ENCODE data around the gene PDZD2. TPM values are rescaled to one million over a fixed set of nuclear protein-coding genes. Genes with fewer than 3 reads are reported as not detected.

PDZD2 gene
- total and polyA plus RNA-seq, 8 donors = under 0.01 to 61.3 (median 5.8) TPM

- TF ChIP-seq CTCF (IDR thresholded peaks at IDR 0.05) (no peak), POLR2AphosphoS5 (IDR thresholded peaks at IDR 0.05) (no peak), EP300 (IDR thresholded peaks at IDR 0.05) (no peak), POLR2A (IDR thresholded peaks at IDR 0.05) (no peak)
- intact Hi-C loops (cut with DNase I; ENCODE audit: low total_unique reads) = no loop called here
- no peaks in the 10 kb centered on the region for H3K36me3 ChIP-seq
- no peak overlapping the region for H3K27ac ChIP-seq
- no peak for DNase-seq
- no peak overlapping the region for H3K4me3 ChIP-seq
- H3K4me1 ChIP-seq = no peaks in the 10 kb centered on the region
- WGBS, 5 donors = 62 to 73% (median 68%) methylated on average over 2 of the region's 2 CpGs
- H3K27me3 ChIP-seq = no peaks in the 10 kb centered on the region
- H3K9me3 ChIP-seq = no peaks in the 10 kb centered on the region
These were observed 34.7 kb upstream of the PDZD2 start for GRCh38 chr5:31604240-31604639.

- DNase-seq = no peak
- Histone ChIP-seq H3K9me3 (no peaks in the 10 kb centered on the region), H3K36me3 (no peaks in the 10 kb centered on the region), H3K4me1 (no peaks in the 10 kb centered on the region), H3K4me3 (no peak overlapping the region), H3K27me3 (no peaks in the 10 kb centered on the region), H3K27ac (no peak overlapping the region)
- TF ChIP-seq POLR2AphosphoS5 (IDR thresholded peaks at IDR 0.05) (no peak), CTCF (IDR thresholded peaks at IDR 0.05) (no peak), EP300 (IDR thresholded peaks at IDR 0.05) (no peak), POLR2A (IDR thresholded peaks at IDR 0.05) (no peak)
- intact Hi-C loops (cut with DNase I; ENCODE audit: low total_unique reads) = no loop called here
- WGBS, 5 donors = 62 to 82% (median 72%) methylated on average over 2 of the region's 2 CpGs
These were observed 34.3 kb upstream of the PDZD2 start for GRCh38 chr5:31604644-31605043.

- no peak overlapping the region for H3K27ac ChIP-seq
- DNase-seq = no peak
- H3K27me3 ChIP-seq = no peaks in the 10 kb centered on the region
- H3K4me3 ChIP-seq = no peak overlapping the region
- H3K4me1 ChIP-seq = no peaks in the 10 kb centered on the region
- H3K36me3 ChIP-seq = no peaks in the 10 kb centered on the region
- H3K9me3 ChIP-seq = no peaks in the 10 kb centered on the region
- intact Hi-C loops (cut with DNase I; ENCODE audit: low total_unique reads) = no loop called here
- WGBS, 5 donors = 82 to 95% (median 87%) methylated on average over 1 of the region's 1 CpG
- TF ChIP-seq EP300 (IDR thresholded peaks at IDR 0.05) = no peak
- TF ChIP-seq CTCF (IDR thresholded peaks at IDR 0.05) = no peak
- no peak for TF ChIP-seq POLR2AphosphoS5 (IDR thresholded peaks at IDR 0.05)
- TF ChIP-seq POLR2A (IDR thresholded peaks at IDR 0.05) = no peak
These were observed 33.0 kb upstream of the PDZD2 start for GRCh38 chr5:31605920-31606319.

GRCh38 chr5:31607546-31607945 lies 31.4 kb upstream of the PDZD2 start:
- TF ChIP-seq POLR2AphosphoS5 (IDR thresholded peaks at IDR 0.05) (no peak), CTCF (IDR thresholded peaks at IDR 0.05) (no peak), EP300 (IDR thresholded peaks at IDR 0.05) (no peak), POLR2A (IDR thresholded peaks at IDR 0.05) (no peak)
- no peak overlapping the region for H3K27ac ChIP-seq
- intact Hi-C loops (cut with DNase I; ENCODE audit: low total_unique reads) = no loop called here
- H3K27me3 ChIP-seq = no peaks in the 10 kb centered on the region
- H3K4me1 ChIP-seq = no peaks in the 10 kb centered on the region
- no peak overlapping the region for H3K4me3 ChIP-seq
- no peaks in the 10 kb centered on the region for H3K36me3 ChIP-seq
- no peaks in the 10 kb centered on the region for H3K9me3 ChIP-seq
- WGBS, 5 donors = 43 to 60% (median 51%) methylated on average over 2 of the region's 2 CpGs
- no peak for DNase-seq

All from stomach (tissue), 9 donors.